ENCODE data around the gene WDR82.

WDR82 gene

DNA sequence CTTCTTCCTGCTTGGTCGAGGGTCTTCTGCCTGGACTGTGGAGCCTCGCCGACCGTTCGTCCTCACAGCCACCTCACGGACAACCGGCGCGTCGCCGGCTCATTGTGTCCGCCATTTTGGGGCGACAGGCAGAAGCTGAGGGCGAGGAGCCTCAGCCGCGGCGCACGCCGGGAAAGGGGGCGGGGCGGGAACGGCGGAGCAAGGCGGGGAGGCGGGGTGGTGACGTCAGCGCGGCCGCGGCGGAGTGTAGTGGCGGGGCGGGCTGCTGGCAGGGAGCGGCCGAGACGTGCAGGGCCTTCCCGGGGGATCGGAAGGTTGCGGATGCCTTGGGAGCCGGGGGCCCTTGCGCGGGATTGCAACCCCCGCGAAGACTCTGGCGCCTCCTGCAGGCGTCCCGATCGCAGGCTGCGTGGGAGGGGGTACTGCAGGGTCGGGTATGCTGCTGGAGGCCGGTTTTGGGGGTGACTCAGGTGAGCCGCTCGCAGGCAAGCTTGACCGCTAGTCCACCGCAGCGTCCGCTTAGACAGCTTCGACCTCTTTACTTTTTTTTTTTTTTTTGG, at the start of gene WDR82:
Gene WDR82, minus strand, starts transcription at position 140 of the 560 bp plus-strand sequence. CDS start 288 bp downstream, outside the sequence.
- peak; percentile 97 for DNase-seq (ENCODE audit: low spot score)

- no peak for DNase-seq (ENCODE audit: low spot score)
Measured at GRCh38 chr3:52327486-52328290, 49.2 kb upstream of the WDR82 start.

- no peak for DNase-seq (ENCODE audit: low spot score)
Measured at GRCh38 chr3:52326976-52327375, 48.5 kb upstream of the WDR82 start.

GRCh38 chr3:52325686-52326085, 47.2 kb upstream of the WDR82 start:
- no peak for DNase-seq (ENCODE audit: low spot score)

- no peak for DNase-seq (ENCODE audit: low spot score)
Measured at GRCh38 chr3:52324676-52325075, 46.2 kb upstream of the WDR82 start.

DNA sequence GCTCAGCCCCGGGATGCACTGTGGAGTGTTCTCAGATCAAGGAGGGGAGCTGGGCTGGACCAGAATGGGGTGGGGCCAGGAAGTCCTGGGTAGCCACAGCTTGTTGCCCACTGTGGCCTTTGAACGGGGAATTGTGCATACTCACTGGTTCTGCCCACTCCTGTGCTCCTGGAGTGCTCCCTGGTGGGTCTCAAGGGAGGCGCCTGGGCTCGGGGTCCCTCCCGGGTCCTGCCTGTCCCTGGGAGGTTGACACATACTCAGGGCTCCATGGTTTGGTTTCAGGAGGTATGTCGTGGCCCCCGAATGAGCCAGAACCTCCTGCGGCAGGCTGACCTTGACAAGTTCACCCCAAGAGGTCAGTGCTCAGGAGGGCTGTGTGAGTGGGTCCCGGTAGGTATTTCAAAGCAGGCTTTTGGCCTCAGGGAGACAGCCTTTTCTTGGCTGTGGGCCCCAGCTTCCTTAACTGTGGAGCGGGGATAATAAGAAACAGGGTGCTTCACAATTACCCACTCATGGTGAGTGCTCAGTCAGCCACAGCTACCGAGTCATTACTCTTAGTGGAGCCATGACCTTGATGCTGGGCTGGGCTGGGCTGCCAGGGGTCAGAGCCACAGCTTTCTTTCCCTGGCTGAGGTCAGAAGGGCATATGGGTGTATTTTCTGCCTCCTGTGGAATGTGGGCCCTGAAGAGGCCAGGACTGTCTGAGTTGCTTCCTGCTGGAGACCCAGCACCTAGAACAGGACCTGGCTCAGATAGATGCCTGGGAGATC, 45.3 kb upstream of the WDR82 start:
- no peak for DNase-seq (ENCODE audit: low spot score)

DNA sequence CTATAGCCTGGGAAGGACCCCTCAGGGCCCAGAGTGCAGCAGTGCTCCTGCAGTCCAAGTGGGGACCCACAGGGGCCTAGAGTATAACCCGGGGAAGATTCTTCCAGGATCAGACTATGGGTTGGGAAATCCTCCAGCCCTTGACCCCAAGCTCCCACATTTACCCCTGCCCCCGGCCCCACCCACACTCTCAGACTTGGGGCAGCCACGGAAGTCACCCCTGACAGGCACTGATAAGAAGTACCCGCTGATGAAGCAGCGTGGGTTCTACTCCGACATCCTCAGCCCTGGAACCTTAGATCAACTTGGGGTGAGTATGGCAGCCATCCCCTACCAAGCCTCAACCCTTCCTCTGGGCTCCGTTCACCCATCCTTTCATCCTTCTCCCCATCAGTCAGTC, 44.0 kb upstream of the WDR82 start:
- no peak for DNase-seq (ENCODE audit: low spot score)

DNA sequence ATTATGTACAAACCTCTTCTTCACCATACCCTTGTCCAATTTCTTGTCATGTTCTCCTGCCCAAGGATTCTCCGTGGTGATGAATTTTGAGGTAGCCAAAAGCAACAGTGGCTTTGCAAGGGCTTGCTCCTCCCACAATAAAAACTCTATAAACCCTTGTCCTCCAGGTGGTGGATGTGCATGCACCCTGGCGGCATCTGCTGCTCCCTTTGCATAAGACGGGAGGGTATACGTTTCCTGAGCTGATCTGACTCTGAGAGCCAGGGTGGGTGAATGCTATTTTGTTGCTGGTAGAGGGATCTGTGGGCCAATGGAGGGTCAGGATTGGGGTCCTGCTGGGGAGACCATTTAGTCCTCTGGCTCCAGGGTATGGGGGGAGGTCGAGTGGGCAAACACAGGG, 43.0 kb upstream of the WDR82 start:
- DNase-seq (ENCODE audit: low spot score): no peak

- DNase-seq (ENCODE audit: low spot score): no peak
Measured at GRCh38 chr3:52319921-52320595, 41.6 kb upstream of the WDR82 start.

- no peak for DNase-seq (ENCODE audit: low spot score)
Measured at GRCh38 chr3:52318186-52318816, 39.9 kb upstream of the WDR82 start.

- no peak for DNase-seq (ENCODE audit: low spot score)
Measured at GRCh38 chr3:52317208-52318000, 39.0 kb upstream of the WDR82 start.

DNA sequence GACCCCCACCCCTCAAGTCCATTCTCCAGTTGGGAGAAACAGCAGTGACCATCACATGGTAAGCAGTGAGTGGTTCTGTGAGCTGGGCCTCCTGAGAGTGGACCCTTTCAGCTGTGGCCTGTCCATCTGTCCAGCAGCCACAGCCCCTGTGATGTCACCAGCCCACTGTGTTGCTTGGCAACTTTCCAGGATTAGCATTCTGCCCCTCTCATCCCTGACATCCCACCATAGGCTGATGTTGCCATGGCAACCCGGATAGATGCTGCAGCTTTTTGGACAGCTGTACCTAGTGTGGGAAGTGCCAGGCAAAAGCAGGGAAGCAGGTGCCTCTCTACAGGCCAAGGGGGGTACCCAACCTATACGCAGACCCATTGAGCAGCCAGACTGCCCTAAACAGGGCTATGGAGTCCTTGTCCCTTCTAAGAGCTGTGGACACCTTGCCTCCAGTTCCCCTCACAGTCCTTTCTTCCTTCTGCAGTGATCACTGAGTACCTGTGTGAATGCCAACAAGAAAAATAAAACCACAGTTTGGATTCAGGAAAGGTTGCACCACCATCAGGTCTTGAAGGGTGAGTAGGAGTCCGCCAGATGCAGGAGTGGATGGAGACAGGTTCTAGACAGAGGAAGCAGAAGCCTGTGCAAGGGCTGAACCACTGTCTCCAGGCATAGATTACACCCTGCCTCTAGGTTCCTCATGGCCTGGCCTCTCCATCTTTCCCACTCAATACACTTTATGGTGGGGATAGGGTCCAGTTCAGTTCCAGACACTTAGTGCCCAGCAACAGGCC, 37.7 kb upstream of the WDR82 start, which contains the start of gene DNAH1:
Gene DNAH1, plus strand, starts transcription at position 343 of the 788 bp plus-strand sequence. CDS start 6,124 bp downstream, outside the sequence.
- DNase-seq (ENCODE audit: low spot score): peak; percentile 40

- no peak for DNase-seq (ENCODE audit: low spot score)
Measured at GRCh38 chr3:52315006-52315405, 36.6 kb upstream of the WDR82 start.

DNA sequence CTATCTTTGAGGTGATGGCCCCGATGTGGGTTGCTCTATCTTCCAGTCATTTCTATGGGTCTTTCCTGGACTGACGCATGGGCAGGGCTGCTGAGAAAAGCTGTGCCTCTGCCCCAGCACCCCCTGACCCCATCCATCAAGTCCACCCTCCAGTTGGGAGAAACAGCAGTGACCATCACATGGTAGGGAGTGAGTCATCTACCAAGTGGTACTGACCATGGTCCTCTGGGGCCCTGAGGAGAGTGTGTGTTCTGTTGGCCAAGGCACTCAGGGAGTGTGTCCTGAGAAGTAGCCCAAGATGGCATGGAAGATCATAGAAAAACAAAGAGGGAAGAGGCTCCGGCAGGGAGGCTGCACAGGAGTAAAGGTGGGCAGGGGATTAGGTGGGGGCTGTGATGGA, 36.0 kb upstream of the WDR82 start:
- no peak for DNase-seq (ENCODE audit: low spot score)

DNA sequence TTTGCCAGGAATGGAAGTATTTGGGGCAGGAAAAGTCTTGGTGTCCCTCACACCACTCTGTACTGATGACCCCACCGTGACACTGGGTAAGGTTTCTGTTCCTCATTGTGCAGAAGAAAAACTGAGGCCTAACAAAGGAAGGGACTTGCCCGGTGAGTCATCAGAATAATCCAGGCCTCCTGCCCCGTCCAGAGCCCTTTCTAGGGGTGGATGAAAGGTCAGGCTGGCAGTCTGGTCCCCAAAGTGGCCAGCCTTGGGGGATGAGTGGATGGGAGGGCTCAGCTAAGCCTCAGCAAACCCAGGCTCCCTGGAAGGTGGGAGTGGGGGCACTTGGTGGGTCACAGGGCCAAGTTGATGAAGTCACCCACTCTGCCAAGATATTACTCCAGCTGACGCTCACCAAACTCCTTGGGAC, 35.3 kb upstream of the WDR82 start:
- DNase-seq (ENCODE audit: low spot score): peak; percentile 21

GRCh38 chr3:52313188-52313773, 34.8 kb upstream of the WDR82 start:
- DNase-seq (ENCODE audit: low spot score): no peak

GRCh38 chr3:52311576-52312119, 33.2 kb upstream of the WDR82 start:
- DNase-seq (ENCODE audit: low spot score): no peak

DNA sequence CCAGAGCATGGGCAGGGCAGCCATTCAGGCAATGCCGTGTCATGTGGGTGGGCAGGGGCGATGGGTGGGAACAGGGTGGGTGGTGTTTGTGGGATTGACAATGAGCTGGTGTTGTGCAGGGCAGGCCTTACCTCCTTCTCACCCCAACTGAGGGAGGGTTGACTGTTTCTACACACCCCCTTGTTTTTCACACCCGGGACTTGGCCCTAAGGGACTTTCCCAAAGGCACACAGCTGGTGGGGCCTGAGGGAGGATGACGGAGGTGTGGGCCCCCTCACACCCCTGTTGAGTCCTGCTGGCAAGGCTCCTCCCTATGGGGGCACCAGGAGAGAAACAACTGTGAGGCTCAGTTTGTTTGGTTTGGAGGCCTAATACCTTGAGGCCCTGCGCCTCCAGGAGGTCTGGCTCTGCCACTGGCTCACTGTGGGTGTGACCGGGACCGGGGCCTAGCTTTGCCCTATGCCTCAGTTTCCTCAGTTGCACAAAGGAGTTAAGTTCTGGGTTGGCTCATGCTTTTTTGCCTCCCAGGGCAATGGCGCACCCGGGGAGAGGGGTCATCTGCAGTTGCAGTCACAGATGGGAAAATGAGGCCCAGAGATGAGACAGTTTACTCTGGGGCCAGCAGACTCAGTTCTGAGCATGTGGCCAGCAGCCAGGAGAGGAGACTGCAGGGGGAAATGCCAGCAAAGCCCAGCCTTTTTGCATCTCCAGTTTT, 32.6 kb upstream of the WDR82 start:
- no peak for DNase-seq (ENCODE audit: low spot score)

DNA sequence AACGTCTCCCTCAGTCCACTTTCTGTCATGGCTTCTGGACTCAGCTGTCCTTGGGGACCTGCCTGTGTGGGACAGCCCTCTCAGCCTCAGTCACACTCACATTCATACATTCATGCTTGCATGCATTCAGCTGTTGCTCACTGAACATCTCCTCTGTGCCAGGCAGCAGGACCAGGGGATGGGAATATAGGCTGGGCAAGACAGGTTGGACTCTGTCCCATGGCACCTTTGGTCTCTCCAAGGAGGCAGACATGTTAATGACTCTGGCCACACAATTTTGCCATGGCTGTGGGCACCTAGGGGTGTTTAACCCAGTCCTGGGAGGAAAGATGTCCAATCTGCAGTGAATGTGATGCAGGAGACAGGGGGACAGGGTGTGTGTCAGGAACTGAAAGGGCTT, 29.9 kb upstream of the WDR82 start:
- DNase-seq (ENCODE audit: low spot score): no peak

All from Ammon's horn (tissue), 1 donor.